Prostate gland (tissue), 1 donor: ENCODE measurements around the gene FOXD1.

Experiments used
- POLR2A ChIP-seq: fragments of 450-650 bp; IDR thresholded peaks from one replicate; pipeline ENCODE4 v1.6.1; 2016; ENCODE audit warnings: antibody characterized with exemption, mild to moderate bottlenecking
- POLR2AphosphoS5 ChIP-seq: sonication (generic); formaldehyde crosslinking; IDR thresholded peaks from one replicate; pipeline ENCODE4 v1.6.1; 2017; ENCODE audit warnings: antibody characterized with exemption

DNA sequence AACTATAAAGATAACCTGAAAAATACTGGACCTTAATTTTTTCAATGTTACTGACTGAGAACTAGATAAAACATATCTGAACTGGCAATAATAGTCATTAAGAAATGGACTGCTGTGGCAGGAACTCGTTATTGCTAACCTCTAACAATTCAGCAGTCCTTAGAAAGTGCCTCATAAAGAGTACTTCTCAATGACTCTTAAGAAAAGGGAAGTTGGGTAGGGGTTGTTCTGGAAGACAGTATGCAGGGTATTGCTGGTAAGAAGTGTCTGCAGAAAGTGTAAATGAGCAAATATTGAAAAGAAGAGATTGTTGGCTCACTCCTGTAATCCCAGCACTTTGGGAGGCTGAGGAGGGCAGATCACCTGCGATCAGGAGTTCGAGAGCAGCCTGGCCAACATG lies 27.9 kb downstream of the FOXD1 start:
- TF ChIP-seq POLR2A: no peak
- TF ChIP-seq POLR2AphosphoS5: no peak
